GM12878 (cell line): ENCODE measurements around the gene CFAP410. TPM values are rescaled to one million over a fixed set of nuclear protein-coding genes. Genes with fewer than 3 reads are reported as not detected.

ENCODE experiments used
- ATAC-seq: fragments of 200-7000 bp; cut with Tn5 transposase; 3 replicates; pipeline ENCODE4 v1.9.1; 2020; ENCODE audit warnings: mild to moderate bottlenecking, moderate library complexity
- BruUV-seq: library from RNA; stranded (reverse); fragments of 400-500 nt; replicated peaks from 2 replicates; lab custom pipeline; 2021; lab: Mats Ljungman, UMichigan
- CTCF ChIA-PET: fragments of 300-600 bp; sonication (Branson Sonifier 250); formaldehyde crosslinking; extraction: SDS; loops from one replicate; lab custom pipeline; 2021; ENCODE audit warnings: inconsistent platforms; lab: Yijun Ruan, JAX
- POLR2A ChIA-PET: fragments of 350-600 bp; formaldehyde crosslinking; extraction: SDS; loops from one replicate; lab custom pipeline; 2021; ENCODE audit warnings: inconsistent platforms; lab: Charles Lee
- RAD21 ChIA-PET: fragments of 300-600 bp; sonication (Branson Sonifier 250); formaldehyde crosslinking; loops from one replicate; lab custom pipeline; 2023; ENCODE audit warnings: antibody characterized with exemption; ENCODE audit not compliant: unreplicated experiment; lab: Charles Lee
- SMC1A ChIA-PET: fragments of 300-600 bp; sonication (Branson Sonifier 250); formaldehyde crosslinking; loops from one replicate; lab custom pipeline; 2023; ENCODE audit not compliant: unreplicated experiment, uncharacterized antibody; lab: Charles Lee
- DNase-seq: peaks from one replicate; pipeline ENCODE4 v3.0.0-alpha.2; 2011; ENCODE audit warnings: low read depth, low spot score
- FAIRE-seq: peaks from 3 replicates; lab custom pipeline; 2011; peaks lifted over from hg19 to GRCh38; lab: Jason Lieb, UNC
- H2AFZ ChIP-seq: 2 replicates; pipeline ENCODE4 v1.6.0; 2011; ENCODE audit warnings: low read depth, low read length, control low read depth; ENCODE audit not compliant: control insufficient read depth
- H3K27ac ChIP-seq: 2 replicates; pipeline ENCODE4 v1.5.1; 2011; ENCODE audit warnings: control low read depth; ENCODE audit not compliant: control insufficient read depth, insufficient read depth
- H3K27me3 ChIP-seq, 2 experiments: replicated peaks in 1 of 2; 2 replicates each; pipeline versions ENCODE4 v1.6.0 to v1.6.1; 2011; ENCODE audit warnings: low read length in 1 of 2; ENCODE audit not compliant: control insufficient read depth in 2 of 2, insufficient read depth in 2 of 2
- H3K36me3 ChIP-seq, 2 experiments: 2 replicates each; pipeline ENCODE4 v1.5.1; 2011; ENCODE audit warnings: low read length in 1 of 2; ENCODE audit not compliant: control insufficient read depth in 2 of 2, insufficient read depth in 2 of 2
- H3K4me1 ChIP-seq: 2 replicates; pipeline ENCODE4 v1.6.1; 2011; ENCODE audit warnings: mild to moderate bottlenecking, low read length, moderate library complexity, mixed read lengths; ENCODE audit not compliant: control insufficient read depth, insufficient read depth
- H3K4me2 ChIP-seq: 2 replicates; pipeline ENCODE4 v1.6.0; 2011; ENCODE audit warnings: control low read depth; ENCODE audit not compliant: control insufficient read depth, insufficient read depth
- H3K4me3 ChIP-seq: fragments of 200-600 bp; sonication (generic); 2 replicates; pipeline ENCODE4 v1.5.1; 2016
- H3K79me2 ChIP-seq: 2 replicates; pipeline ENCODE4 v1.6.0; 2011; ENCODE audit warnings: low read length; ENCODE audit not compliant: control insufficient read depth, insufficient read depth
- H3K9ac ChIP-seq: 2 replicates; pipeline ENCODE4 v1.8.0; 2011; ENCODE audit warnings: low read length, control low read depth, mixed read lengths; ENCODE audit not compliant: control insufficient read depth, insufficient read depth
- H3K9me3 ChIP-seq: replicated peaks from 3 replicates; pipeline ENCODE4 v1.5.1; 2011; ENCODE audit warnings: mild to moderate bottlenecking, low read length; ENCODE audit not compliant: control insufficient read depth, insufficient read depth
- H4K20me1 ChIP-seq: 2 replicates; pipeline ENCODE4 v1.6.0; 2011; ENCODE audit not compliant: control insufficient read depth, insufficient read depth
- BRCA1 ChIP-seq: IDR thresholded peaks from 2 replicates; pipeline ENCODE4 v1.6.1; 2011; ENCODE audit warnings: low read depth, low read length, improper control_type of control experiment
- CEBPZ ChIP-seq: fragments of 150-350 bp; IDR thresholded peaks from 2 replicates; pipeline ENCODE4 v1.6.1; 2016; ENCODE audit warnings: low read depth, low read length
- CHD1 ChIP-seq: IDR thresholded peaks from 2 replicates; pipeline ENCODE4 v1.6.1; 2012; ENCODE audit warnings: low read depth, low read length, improper control_type of control experiment
- GABPA ChIP-seq: IDR thresholded peaks from 2 replicates; pipeline ENCODE4 v1.6.1; 2014; ENCODE audit warnings: antibody characterized with exemption, low read depth, mild to moderate bottlenecking, inconsistent platforms
- HDGF ChIP-seq: fragments of 450-650 bp; IDR thresholded peaks from 2 replicates; pipeline ENCODE4 v1.6.1; 2016; ENCODE audit warnings: antibody characterized with exemption
- MEF2B ChIP-seq: fragments of 450-650 bp; IDR thresholded peaks from 2 replicates; pipeline ENCODE4 v1.6.1; 2018; ENCODE audit warnings: mild to moderate bottlenecking, moderate library complexity; ENCODE audit not compliant: partially characterized antibody, poor library complexity, severe bottlenecking
- MTA2 ChIP-seq: fragments of 450-650 bp; IDR thresholded peaks from 2 replicates; pipeline ENCODE4 v1.6.1; 2016; ENCODE audit warnings: low read depth, mild to moderate bottlenecking, moderate library complexity
- NFIC ChIP-seq: IDR thresholded peaks from 2 replicates; pipeline ENCODE4 v1.6.1; 2012; ENCODE audit warnings: low read depth, mild to moderate bottlenecking, inconsistent platforms, low read length, moderate library complexity
- NFYB ChIP-seq: IDR thresholded peaks from 2 replicates; pipeline ENCODE4 v1.6.1; 2011; ENCODE audit warnings: low read depth, mild to moderate bottlenecking, low read length, improper control_type of control experiment, moderate library complexity; ENCODE audit not compliant: insufficient read depth
- NKRF ChIP-seq: fragments of 450-650 bp; conservative IDR thresholded peaks from 2 replicates; pipeline ENCODE4 v1.6.1; 2017; ENCODE audit warnings: mild to moderate bottlenecking, moderate library complexity
- RAD21 ChIP-seq: IDR thresholded peaks from 2 replicates; pipeline ENCODE4 v1.6.1; 2011; ENCODE audit warnings: mild to moderate bottlenecking, low read depth, low read length, moderate library complexity; ENCODE audit not compliant: insufficient read depth
- RCOR1 ChIP-seq: conservative IDR thresholded peaks from 2 replicates; pipeline ENCODE4 v1.6.1; 2012; ENCODE audit warnings: low read depth, low read length, improper control_type of control experiment
- USF2 ChIP-seq: IDR thresholded peaks from 2 replicates; pipeline ENCODE4 v1.6.1; 2011; ENCODE audit warnings: low read depth, low read length, improper control_type of control experiment, borderline replicate concordance
- ZZZ3 ChIP-seq: IDR thresholded peaks from 2 replicates; pipeline ENCODE4 v1.6.1; 2011; ENCODE audit warnings: low read depth; ENCODE audit not compliant: control insufficient read depth, insufficient read length
- WGBS: methylation state at CpG from one replicate; pipeline ENCODE4 v1.1.6; 2016; ENCODE audit warnings: low lambda C conversion rate; ENCODE audit not compliant: insufficient replicate concordance, insufficient coverage; ENCODE audit errors: missing lambda C conversion rate; 5-methylcytosine and 5-hydroxymethylcytosine counted together
- in situ Hi-C: fragments of 300-500 bp; cut with MboI; formaldehyde crosslinking; loops from 9 replicates; pipeline ENCODE4 v1.14.3; 2018; ENCODE audit warnings: mixed read lengths
- intact Hi-C: fragments of 100-400 bp; cut with micrococcal nuclease; formaldehyde crosslinking; loops from one replicate; pipeline ENCODE4 v1.14.2; 2022; ENCODE audit not compliant: unreplicated experiment
- polyA plus RNA-seq, 11 experiments: library from polyadenylated mRNA; depleted of rRNA in 4 of 11; unstranded in 6 of 11; stranded (reverse) in 5 of 11; fragments of >200 nt; fragmentation: Nextera tagmentation in 4 of 11; fragmentation: Illumina TruSeq in 1 of 11; extraction: Ambion mirVana in 4 of 11; extraction: Trizol in 1 of 11; gene quantifications; 1 replicate in 1 of 11; 2 replicates in 10 of 11; pipeline versions ENCODE4 v1.2.1 to v1.2.3, GENCODE V29; 2011 to 2016; ENCODE audit warnings: inconsistent platforms in 2 of 11, missing spikeins in 2 of 11, low read depth in 1 of 11
- total RNA-seq, 4 experiments: library from RNA; depleted of rRNA in 3 of 4; stranded (reverse); fragments of >200 nt in 3 of 4; fragmentation: Illumina TruSeq in 1 of 4; extraction: Trizol in 1 of 4; gene quantifications; 2 replicates each; pipeline versions ENCODE4 v1.2.1 to v1.2.3, GENCODE V29; 2013 to 2021
- TF ChIP-seq, protein P1 (sequence below): fragments of 450-650 bp; formaldehyde crosslinking; IDR thresholded peaks from 2 replicates; pipeline ENCODE4 v1.4.0; 2022; ENCODE audit warnings: mild to moderate bottlenecking, moderate library complexity

CFAP410 gene
- total and polyA plus RNA-seq, 10 of the 15 experiments (the other 5 are each of a cell fraction or from before 2014, with no cell fraction given), result 0.14 to 24.8 (median 11.3) TPM

DNA sequence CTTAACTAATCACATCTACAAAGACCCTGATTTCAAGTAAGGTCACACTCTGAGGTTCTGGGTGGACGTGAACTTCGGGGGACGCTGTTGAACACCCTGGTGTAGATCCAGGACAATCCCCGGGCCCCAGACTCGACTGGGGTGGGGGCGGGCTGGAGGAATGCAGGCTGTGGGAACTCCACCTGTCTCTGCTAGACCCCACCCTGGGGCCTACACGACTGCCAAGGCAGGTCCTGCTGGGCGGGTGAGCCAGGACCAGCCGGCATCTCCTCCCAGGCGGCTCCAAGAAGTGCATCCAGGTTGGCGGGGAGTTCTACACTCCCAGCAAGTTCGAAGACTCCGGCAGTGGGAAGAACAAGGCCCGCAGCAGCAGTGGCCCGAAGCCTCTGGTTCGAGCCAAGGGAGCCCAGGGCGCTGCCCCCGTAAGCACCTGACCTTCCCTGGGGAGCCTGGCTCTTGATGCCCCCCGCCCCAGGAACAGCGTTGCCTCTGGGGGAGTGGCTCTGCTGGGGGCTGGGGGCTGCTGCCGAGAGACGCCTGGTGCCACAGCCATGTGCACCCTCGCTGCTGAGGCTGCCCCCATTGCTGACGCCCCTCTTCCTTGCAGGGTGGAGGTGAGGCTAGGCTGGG, 49.7 kb downstream of the CFAP410 start:
- no peaks in the 10 kb centered on the region for H3K9me3 ChIP-seq
- POLR2A ChIA-PET, result no interaction called here
- peaks cover under 1% of the 10 kb centered on the region; the same call in 1 of the 2 replicates for H3K4me1 ChIP-seq
- no peak overlapping the region for H3K27ac ChIP-seq
- H3K4me3 ChIP-seq, result no peak overlapping the region
- SMC1A ChIA-PET, result no interaction called here
- no peaks in the 10 kb centered on the region for H3K36me3 ChIP-seq
- BruUV-seq, result no TSS peak
- H3K9ac ChIP-seq, result no peak overlapping the region
- ATAC-seq, result no peak
- no peak for DNase-seq
- in situ Hi-C loops (no loop called here), intact Hi-C loops (no loop called here)
- H3K27me3 ChIP-seq, result no peaks in the 10 kb centered on the region
- WGBS, result 49% methylated on average over 24 of the region's 24 CpGs
- no peak overlapping the region for H3K4me2 ChIP-seq
- no peak for FAIRE-seq
- no peaks in the 10 kb centered on the region; the same call in 1 of the 2 replicates for H4K20me1 ChIP-seq
- H3K79me2 ChIP-seq, result no peaks in the 10 kb centered on the region
- RAD21 ChIA-PET, result no interaction called here
- H2AFZ ChIP-seq, result no peak overlapping the region
- CTCF ChIA-PET, result no interaction called here
- TF ChIP-seq NKRF (no peak), NFIC (no peak), USF2 (no peak), CEBPZ (no peak), CHD1 (no peak), MTA2 (no peak), GABPA (no peak), NFYB (no peak), BRCA1 (no peak), RAD21 (no peak), MEF2B (no peak), RCOR1 (no peak), HDGF (no peak), ZZZ3 (no peak)
- TF ChIP-seq, protein P1, sequence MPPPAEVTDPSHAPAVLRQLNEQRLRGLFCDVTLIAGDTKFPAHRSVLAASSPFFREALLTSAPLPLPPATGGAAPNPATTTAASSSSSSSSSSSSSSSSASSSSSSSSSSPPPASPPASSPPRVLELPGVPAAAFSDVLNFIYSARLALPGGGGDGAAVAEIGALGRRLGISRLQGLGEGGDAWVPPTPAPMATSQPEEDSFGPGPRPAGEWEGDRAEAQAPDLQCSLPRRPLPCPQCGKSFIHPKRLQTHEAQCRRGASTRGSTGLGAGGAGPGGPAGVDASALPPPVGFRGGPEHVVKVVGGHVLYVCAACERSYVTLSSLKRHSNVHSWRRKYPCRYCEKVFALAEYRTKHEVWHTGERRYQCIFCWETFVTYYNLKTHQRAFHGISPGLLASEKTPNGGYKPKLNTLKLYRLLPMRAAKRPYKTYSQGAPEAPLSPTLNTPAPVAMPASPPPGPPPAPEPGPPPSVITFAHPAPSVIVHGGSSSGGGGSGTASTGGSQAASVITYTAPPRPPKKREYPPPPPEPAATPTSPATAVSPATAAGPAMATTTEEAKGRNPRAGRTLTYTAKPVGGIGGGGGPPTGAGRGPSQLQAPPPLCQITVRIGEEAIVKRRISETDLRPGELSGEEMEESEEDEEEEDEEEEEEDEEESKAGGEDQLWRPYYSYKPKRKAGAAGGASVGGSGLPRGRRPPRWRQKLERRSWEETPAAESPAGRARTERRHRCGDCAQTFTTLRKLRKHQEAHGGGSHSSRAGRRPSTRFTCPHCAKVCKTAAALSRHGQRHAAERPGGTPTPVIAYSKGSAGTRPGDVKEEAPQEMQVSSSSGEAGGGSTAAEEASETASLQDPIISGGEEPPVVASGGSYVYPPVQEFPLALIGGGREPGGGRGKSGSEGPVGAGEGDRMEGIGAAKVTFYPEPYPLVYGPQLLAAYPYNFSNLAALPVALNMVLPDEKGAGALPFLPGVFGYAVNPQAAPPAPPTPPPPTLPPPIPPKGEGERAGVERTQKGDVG (CRISPR knock-in tag), result no peak
